B cell (primary cell): ENCODE measurements around the gene ADH6. TPM values are rescaled to one million over a fixed set of nuclear protein-coding genes. Genes with fewer than 3 reads are reported as not detected.

Experiments used
- ATAC-seq: fragments of 200-7000 bp; cut with Tn5 transposase; one replicate; pipeline ENCODE4 v1.10.0; 2021; ENCODE audit warnings: low read depth, mild to moderate bottlenecking, moderate number of reproducible peaks, moderate library complexity
- CTCF ChIA-PET: fragments of 350-600 bp; sonication (Branson Sonifier 250); formaldehyde crosslinking; loops from one replicate; lab custom pipeline; 2021; ENCODE audit warnings: antibody characterized with exemption, inconsistent platforms; lab: Charles Lee
- POLR2A ChIA-PET: fragments of 350-600 bp; sonication (Branson Sonifier 250); formaldehyde crosslinking; loops from one replicate; lab custom pipeline; 2021; ENCODE audit warnings: antibody characterized with exemption; lab: Charles Lee
- DNase-seq: peaks from one replicate; pipeline ENCODE4 v3.0.0; 2013
- H2AFZ ChIP-seq: 2 replicates; pipeline ENCODE4 v1.6.1; 2012; ENCODE audit warnings: mild to moderate bottlenecking, low read depth, low read length; ENCODE audit not compliant: insufficient read depth, poor library complexity, severe bottlenecking
- H3K27ac ChIP-seq, 2 donors: 1 replicate in 1 of 2; 2 replicates in 1 of 2; pipeline ENCODE4 v1.5.1; 2012 to 2013; ENCODE audit warnings: low read length in 2 of 2, mild to moderate bottlenecking in 2 of 2, moderate library complexity in 1 of 2
- H3K27me3 ChIP-seq, 4 experiments: fragments of 200-600 bp in 1 of 4; sonication (generic) in 1 of 4; replicated peaks in 1 of 4; 1 replicate in 2 of 4; 2 replicates in 2 of 4; pipeline versions ENCODE4 v1.6.1 to v1.7.0; 2013 to 2016; ENCODE audit warnings: low read length in 3 of 4, mild to moderate bottlenecking in 2 of 4, mixed read lengths in 1 of 4, moderate library complexity in 1 of 4; ENCODE audit not compliant: insufficient read depth in 4 of 4, control insufficient read depth in 3 of 4; ENCODE audit errors: control extremely low read depth in 1 of 4
- H3K36me3 ChIP-seq, 2 experiments: replicated peaks in 1 of 2; 1 replicate in 1 of 2; 2 replicates in 1 of 2; pipeline versions ENCODE4 v1.6.1 to v1.7.1; 2013; ENCODE audit warnings: low read length in 1 of 2; ENCODE audit not compliant: insufficient read depth in 2 of 2, control insufficient read depth in 1 of 2; ENCODE audit errors: control extremely low read depth in 1 of 2, extremely low read depth in 1 of 2
- H3K4me1 ChIP-seq, 2 donors: fragments of 200-600 bp in 1 of 2; sonication (generic) in 1 of 2; 1 replicate in 1 of 2; 2 replicates in 1 of 2; pipeline versions ENCODE4 v1.5.1 to v1.6.1; 2013 to 2017; ENCODE audit warnings: low read length in 2 of 2; ENCODE audit not compliant: control insufficient read depth in 2 of 2, insufficient read depth in 2 of 2
- H3K4me2 ChIP-seq: replicated peaks from 2 replicates; pipeline ENCODE3; 2012; ENCODE audit warnings: mild to moderate bottlenecking, low read depth, low read length; ENCODE audit not compliant: poor library complexity, severe bottlenecking
- H3K4me3 ChIP-seq, 5 experiments: fragments of 200-600 bp in 1 of 5; sonication (generic) in 1 of 5; 1 replicate in 3 of 5; 2 replicates in 2 of 5; pipeline versions ENCODE4 v1.5.1 to v1.7.0; 2011 to 2016; ENCODE audit warnings: low read length in 4 of 5, mild to moderate bottlenecking in 4 of 5, low read depth in 2 of 5, control low read depth in 1 of 5, moderate library complexity in 1 of 5; ENCODE audit not compliant: insufficient read depth in 1 of 5; ENCODE audit errors: control extremely low read depth in 1 of 5, extremely low read depth in 1 of 5
- H3K79me2 ChIP-seq: fragments of 200-600 bp; sonication (generic); one replicate; pipeline ENCODE4 v1.6.0; 2016; ENCODE audit warnings: low read length; ENCODE audit not compliant: control insufficient read depth, insufficient read depth
- H3K9ac ChIP-seq: fragments of 200-600 bp; sonication (generic); 2 replicates; pipeline ENCODE4 v1.6.1; 2017; ENCODE audit warnings: mild to moderate bottlenecking, low read length, moderate library complexity
- H3K9me3 ChIP-seq, 3 donors: one replicate each; pipeline versions ENCODE4 v1.6.1 to v1.7.1; 2013; ENCODE audit warnings: low read length in 2 of 3; ENCODE audit not compliant: control insufficient read depth in 2 of 3, insufficient read depth in 1 of 3; ENCODE audit errors: control extremely low read depth in 1 of 3
- H4K20me1 ChIP-seq: 2 replicates; pipeline ENCODE4 v1.6.0; 2012; ENCODE audit warnings: mild to moderate bottlenecking, low read length; ENCODE audit not compliant: insufficient read depth, control insufficient read depth, poor library complexity, severe bottlenecking
- H3K27ac Mint-ChIP-seq: one replicate; pipeline ENCODE4 v1.8.0; 2021; ENCODE audit warnings: mixed read lengths
- H3K27me3 Mint-ChIP-seq: one replicate; pipeline ENCODE4 v1.8.0; 2021; ENCODE audit warnings: mixed read lengths
- H3K4me1 Mint-ChIP-seq: one replicate; pipeline ENCODE4 v1.8.0; 2021; ENCODE audit warnings: mixed read lengths
- H3K4me3 Mint-ChIP-seq: one replicate; pipeline ENCODE4 v1.8.0; 2021; ENCODE audit warnings: mixed read lengths
- H3K9me3 Mint-ChIP-seq: one replicate; pipeline ENCODE4 v1.8.0; 2022; ENCODE audit warnings: mixed read lengths; ENCODE audit not compliant: insufficient read depth
- CTCF ChIP-seq: fragments of 200-600 bp; IDR thresholded peaks from one replicate; pipeline ENCODE4 v1.8.0; 2022; ENCODE audit warnings: antibody characterized with exemption, mild to moderate bottlenecking
- EZH2 ChIP-seq: IDR thresholded peaks from 2 replicates; pipeline ENCODE4 v1.6.1; 2012; ENCODE audit warnings: borderline replicate concordance, low read depth, mild to moderate bottlenecking, moderate library complexity, low read length; ENCODE audit not compliant: insufficient read depth, poor library complexity, severe bottlenecking
- WGBS: methylation state at CpG from one replicate; pipeline ENCODE4 v1.1.5; 2013; ENCODE audit warnings: missing lambda C conversion rate; ENCODE audit not compliant: insufficient coverage; 5-methylcytosine and 5-hydroxymethylcytosine counted together
- intact Hi-C: fragments of 100-400 bp; cut with micrococcal nuclease; formaldehyde crosslinking; loops from one replicate; pipeline ENCODE4 v1.10.0; 2022
- polyA plus RNA-seq: library from polyadenylated mRNA; depleted of rRNA; stranded (reverse); fragments of >200 nt; gene quantifications from 2 replicates; pipeline ENCODE4 v1.2.3, GENCODE V29; 2012
- total RNA-seq, 2 donors: library from RNA; stranded (reverse); fragments of 120-200 nt in 1 of 2; gene quantifications; 1 replicate in 1 of 2; 2 replicates in 1 of 2; pipeline versions ENCODE4 v1.2.3 to v1.2.4, GENCODE V29; 2013 to 2022

The ADH6 gene
- total and polyA plus RNA-seq, 2 donors (not counting 1 experiment from before 2014, with no cell fraction given): not detected

- no peaks in the 10 kb centered on the region for H3K4me1 Mint-ChIP-seq
- Histone ChIP-seq H3K36me3 (no peaks in the 10 kb centered on the region), H3K9ac (no peak overlapping the region), H3K9me3 (no peaks in the 10 kb centered on the region), H3K4me1 (no peaks in the 10 kb centered on the region), H3K4me3 (no peak overlapping the region), H2AFZ (no peak overlapping the region), H3K27ac (no peak overlapping the region), H4K20me1 (no peaks in the 10 kb centered on the region), H3K27me3 (no peaks in the 10 kb centered on the region), H3K4me2 (no peak overlapping the region), H3K79me2 (no peaks in the 10 kb centered on the region)
- H3K9me3 Mint-ChIP-seq: no peaks in the 10 kb centered on the region
- no peak for ATAC-seq
- no peak overlapping the region for H3K27ac Mint-ChIP-seq
- intact Hi-C loops: no loop called here
- ChIA-PET CTCF (no interaction called here), POLR2A (no interaction called here)
- H3K27me3 Mint-ChIP-seq: no peaks in the 10 kb centered on the region
- H3K4me3 Mint-ChIP-seq: no peak overlapping the region
- DNase-seq: no peak
- no peak for TF ChIP-seq CTCF
- TF ChIP-seq EZH2: no peak
- 75% methylated on average over 1 of the region's 2 CpGs for WGBS
Observed at GRCh38 chr4:99208719-99209075, 10.3 kb downstream of the ADH6 start.

- TF ChIP-seq CTCF (no peak), EZH2 (no peak)
- H3K27ac ChIP-seq: no peak overlapping the region
- ChIA-PET POLR2A (no interaction called here), CTCF (no interaction called here)
- intact Hi-C loops: no loop called here
- H3K9me3 ChIP-seq: no peaks in the 10 kb centered on the region
- no peak for DNase-seq
- no peaks in the 10 kb centered on the region for H3K4me1 ChIP-seq
- H3K79me2 ChIP-seq: no peaks in the 10 kb centered on the region
- Mint-ChIP-seq H3K27ac (no peak overlapping the region), H3K9me3 (no peaks in the 10 kb centered on the region), H3K27me3 (no peaks in the 10 kb centered on the region), H3K4me1 (no peaks in the 10 kb centered on the region), H3K4me3 (no peak overlapping the region)
- no peak overlapping the region for H3K9ac ChIP-seq
- H3K4me2 ChIP-seq: no peak overlapping the region
- no peaks in the 10 kb centered on the region for H3K36me3 ChIP-seq
- no peak overlapping the region for H3K4me3 ChIP-seq
- H3K27me3 ChIP-seq: no peaks in the 10 kb centered on the region
- no peaks in the 10 kb centered on the region for H4K20me1 ChIP-seq
- H2AFZ ChIP-seq: no peak overlapping the region
- WGBS: 86% methylated on average over 2 of the region's 10 CpGs
- ATAC-seq: no peak
Observed at GRCh38 chr4:99207911-99208718, 10.9 kb downstream of the ADH6 start.
